Measurements from ENCODE around the gene LRRC42.

LRRC42 gene, protein sequence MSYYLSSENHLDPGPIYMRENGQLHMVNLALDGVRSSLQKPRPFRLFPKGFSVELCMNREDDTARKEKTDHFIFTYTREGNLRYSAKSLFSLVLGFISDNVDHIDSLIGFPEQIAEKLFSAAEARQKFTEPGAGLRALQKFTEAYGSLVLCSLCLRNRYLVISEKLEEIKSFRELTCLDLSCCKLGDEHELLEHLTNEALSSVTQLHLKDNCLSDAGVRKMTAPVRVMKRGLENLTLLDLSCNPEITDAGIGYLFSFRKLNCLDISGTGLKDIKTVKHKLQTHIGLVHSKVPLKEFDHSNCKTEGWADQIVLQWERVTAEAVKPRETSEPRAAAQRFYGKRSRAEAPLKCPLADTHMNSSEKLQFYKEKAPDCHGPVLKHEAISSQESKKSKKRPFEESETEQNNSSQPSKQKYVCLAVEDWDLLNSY

DNA sequence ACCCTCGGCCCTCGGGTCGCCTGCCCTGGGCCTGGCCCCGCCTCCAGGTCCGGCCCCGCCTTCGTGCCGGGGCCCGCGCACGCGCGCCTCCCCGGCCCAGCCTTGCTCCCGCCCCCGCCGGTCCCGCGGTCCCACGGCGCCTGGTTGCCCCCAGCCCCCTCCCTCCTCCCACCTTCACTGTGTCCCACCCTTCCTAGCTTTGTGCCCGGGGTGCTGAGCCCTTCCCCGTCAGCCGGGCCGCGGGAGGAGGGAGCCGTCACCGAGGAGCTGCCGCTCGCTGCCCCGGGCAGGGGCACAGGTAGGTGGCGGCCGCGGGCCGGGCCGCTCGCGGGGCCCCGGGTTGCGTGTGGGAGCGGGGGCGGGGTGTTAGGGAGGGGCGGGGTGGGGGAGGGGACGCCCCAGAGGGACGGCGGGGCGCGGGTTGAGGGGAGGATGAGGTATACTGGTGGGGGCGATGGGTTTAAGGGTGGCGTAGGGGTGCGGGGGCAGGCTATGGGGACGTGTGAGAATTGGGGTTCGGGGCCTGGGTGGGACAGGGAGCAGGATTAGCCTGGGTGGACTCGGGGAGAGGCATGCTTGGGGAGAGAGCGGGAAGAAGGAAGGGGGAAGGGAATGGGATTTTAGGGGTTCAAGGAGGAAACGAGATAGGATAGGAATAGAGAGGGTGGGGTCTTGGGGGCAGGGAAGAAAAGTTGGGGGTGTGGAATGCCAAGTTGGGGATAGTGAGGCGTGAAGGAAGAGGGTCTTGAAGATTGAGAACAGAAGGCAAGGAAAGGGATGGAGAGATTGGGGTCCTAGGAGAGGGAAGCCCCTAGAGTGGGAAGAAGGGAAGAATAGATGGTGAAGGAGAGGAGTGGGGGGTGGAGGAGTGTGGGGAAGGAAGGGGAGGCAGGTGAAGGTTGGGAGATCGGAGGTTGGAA lies at the start of gene LRRC42:
TSS of gene LRRC42 (plus strand) at position 99 of the 920 bp plus-strand sequence. CDS start 5,650 bp downstream, outside the sequence.
- no peak for DNase-seq (ENCODE audit: low read depth)

DNA sequence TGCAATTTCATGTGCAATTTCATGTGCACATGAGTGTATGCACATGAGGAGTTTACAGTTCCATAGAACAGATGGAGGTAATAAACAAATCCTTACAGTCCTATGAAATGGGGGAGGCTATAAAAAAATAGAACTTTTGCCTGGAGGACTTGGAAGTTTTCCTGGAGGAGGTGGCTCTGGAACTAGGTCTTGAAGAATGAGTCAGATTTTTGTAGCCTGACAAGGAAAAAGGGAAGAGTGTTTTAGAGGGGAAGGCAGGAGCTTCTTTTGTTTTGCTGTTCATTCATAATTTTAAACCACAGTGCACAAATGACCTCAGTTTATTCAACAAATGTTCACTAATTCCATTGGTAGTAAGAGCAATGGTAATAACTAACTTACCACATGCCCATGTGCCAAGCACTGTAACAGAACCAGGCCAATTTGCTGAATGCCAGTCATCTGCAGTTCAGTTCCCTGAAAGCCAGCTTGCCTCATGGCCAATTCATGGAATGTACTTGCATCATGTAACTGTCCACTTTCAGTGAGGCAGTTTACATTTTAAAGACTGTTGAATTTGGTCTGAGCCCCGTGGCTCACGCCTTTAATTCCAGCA lies 49.4 kb upstream of the LRRC42 start:
- no peak for DNase-seq (ENCODE audit: low read depth)

GRCh38 chr1:53899206-53899628 lies 46.9 kb upstream of the LRRC42 start:
- no peak for DNase-seq (ENCODE audit: low read depth)

DNA sequence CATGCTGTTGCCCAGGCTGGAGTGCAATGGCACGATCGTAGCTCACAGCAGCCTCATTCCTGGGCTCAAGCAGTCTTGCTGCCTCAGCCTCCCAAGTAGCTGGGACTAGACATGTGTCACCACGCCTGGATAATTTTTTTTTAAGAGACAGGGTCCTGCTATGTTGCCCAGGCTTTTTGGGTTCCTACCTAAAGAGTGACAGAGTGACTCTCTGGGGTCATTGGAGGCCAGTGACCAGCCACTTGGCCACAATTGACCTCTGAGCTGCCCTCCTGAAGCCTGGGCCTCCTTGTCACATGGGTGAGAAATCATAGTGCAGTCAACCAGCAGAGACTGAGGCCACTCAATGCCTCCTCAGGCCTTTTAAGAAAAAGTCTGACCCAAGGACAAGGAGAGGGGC lies 46.4 kb upstream of the LRRC42 start:
- no peak for DNase-seq (ENCODE audit: low read depth)

DNA sequence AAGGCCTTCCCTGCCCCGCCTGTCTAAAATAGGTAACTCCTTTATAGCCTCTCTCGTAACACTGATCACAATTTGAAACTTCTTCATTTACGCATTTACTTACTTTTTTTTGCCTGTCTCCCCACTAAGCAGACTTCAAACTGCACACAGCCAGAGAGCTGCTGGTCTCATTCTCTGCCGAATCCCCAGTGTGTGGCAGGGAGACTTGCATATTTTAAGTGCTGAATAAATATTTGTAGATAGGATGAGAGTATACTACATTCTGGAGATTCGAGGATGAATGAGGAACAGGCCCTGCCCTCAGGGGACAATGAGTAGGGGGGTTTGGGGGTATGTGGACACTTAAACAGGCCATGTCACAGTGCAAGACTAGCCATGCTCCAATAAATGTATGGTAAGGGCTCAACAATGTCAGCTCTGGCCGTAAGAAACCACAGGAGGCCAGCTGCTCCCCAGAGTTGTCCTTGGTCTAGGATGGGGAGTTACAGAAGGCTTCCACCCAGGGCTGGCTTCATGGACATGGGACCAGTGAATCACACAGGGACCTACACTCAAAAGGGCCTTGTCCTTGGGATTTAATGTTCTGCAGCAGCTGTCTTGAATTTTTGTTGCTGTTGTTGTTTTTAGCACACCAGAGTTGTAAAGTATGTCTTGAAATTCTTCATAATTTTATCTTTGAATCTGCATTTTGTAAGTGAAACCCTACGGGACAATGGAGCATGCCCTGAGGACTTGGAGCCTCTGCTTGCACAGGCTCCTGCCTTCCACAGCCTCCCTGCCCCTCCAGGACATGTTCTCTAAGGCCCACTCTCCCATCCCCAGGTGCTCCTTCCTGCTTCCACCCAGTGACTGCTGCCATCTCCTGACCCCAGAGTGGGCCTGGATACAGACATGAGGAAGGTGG lies 43.7 kb upstream of the LRRC42 start:
- DNase-seq (ENCODE audit: low read depth) = no peak

DNA sequence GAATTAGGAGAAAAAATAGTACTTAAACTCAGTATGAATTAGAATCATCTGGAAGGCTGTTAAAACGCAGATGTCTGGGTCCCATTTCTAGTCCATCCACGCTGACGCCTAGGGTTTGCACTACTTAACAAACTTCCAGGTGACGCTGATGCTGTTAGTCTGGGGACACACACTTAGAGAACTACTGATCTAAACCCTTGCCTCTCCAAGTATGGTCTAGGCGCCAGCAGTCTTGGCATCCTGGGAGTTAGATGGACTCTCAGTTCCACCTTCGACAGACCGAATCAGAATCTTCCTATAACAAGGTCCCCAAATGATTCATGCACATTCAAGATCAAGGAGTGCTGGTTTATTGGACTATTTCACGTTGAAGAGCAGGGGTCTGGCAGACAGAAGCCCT lies 40.6 kb upstream of the LRRC42 start:
- no peak for DNase-seq (ENCODE audit: low read depth)

GRCh38 chr1:53906121-53906520 lies 40.0 kb upstream of the LRRC42 start:
- DNase-seq (ENCODE audit: low read depth) = no peak

GRCh38 chr1:53909946-53910345 lies 36.2 kb upstream of the LRRC42 start:
- DNase-seq (ENCODE audit: low read depth) = no peak

DNA sequence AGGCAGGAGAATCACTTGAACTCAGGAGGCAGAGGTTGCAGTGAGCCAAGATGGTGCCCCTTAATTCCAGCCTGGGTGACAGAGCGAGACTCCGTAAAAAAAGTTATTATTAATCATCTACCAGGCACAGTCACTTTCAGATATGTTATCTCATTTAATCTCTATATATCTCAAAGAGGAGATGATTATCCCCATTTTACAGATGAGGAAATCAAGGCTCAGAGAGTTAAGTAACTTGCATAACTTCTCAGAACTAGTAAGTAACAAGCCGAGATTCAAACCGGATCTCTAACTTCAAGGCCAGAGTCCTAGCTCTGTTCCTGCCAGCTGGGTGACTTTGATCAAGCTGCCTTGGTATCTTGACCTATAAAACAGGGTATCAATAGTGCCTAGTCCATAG lies 34.7 kb upstream of the LRRC42 start:
- DNase-seq (ENCODE audit: low read depth) = no peak

DNA sequence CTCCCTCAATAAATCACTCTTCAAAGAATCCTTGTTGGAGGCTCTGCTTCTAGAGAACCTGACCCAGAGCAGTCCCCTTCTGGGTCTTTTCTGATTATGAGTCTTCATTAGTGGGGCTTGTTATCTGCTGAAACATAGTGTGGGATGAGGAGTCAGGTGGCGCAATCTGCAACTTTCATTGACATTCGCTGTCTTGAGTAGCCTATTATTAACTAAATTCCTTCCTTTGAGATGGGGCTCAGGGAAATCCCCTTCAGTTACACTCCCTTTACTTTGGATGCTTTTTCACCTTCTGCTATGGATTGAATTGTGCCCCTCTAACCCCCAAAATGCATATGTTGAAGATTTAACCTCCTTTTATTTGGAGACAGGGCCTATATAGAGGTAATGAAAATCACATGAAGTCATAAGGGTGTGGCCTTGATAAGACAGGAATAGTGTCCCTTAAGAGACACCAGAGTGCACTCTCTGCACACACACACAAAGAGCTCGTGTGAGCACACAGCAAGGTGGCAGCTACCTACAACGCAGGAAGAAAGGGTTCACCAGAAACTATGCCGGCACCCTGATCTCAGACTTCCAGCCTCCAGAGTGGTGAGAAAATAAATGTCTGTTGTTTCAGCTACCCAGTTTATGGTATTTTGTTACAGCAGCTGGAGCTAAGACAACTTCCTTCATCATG lies 32.7 kb upstream of the LRRC42 start:
- no peak for DNase-seq (ENCODE audit: low read depth)

GRCh38 chr1:53918343-53918742 lies 27.8 kb upstream of the LRRC42 start:
- DNase-seq (ENCODE audit: low read depth) = no peak

- no peak for DNase-seq (ENCODE audit: low read depth)
These were observed 26.5 kb upstream of the LRRC42 start for GRCh38 chr1:53919675-53920066.

- DNase-seq (ENCODE audit: low read depth) = no peak
These were observed 18.7 kb upstream of the LRRC42 start for GRCh38 chr1:53927376-53927881.

GRCh38 chr1:53929246-53929960 lies 16.7 kb upstream of the LRRC42 start:
- DNase-seq (ENCODE audit: low read depth) = no peak

DNA sequence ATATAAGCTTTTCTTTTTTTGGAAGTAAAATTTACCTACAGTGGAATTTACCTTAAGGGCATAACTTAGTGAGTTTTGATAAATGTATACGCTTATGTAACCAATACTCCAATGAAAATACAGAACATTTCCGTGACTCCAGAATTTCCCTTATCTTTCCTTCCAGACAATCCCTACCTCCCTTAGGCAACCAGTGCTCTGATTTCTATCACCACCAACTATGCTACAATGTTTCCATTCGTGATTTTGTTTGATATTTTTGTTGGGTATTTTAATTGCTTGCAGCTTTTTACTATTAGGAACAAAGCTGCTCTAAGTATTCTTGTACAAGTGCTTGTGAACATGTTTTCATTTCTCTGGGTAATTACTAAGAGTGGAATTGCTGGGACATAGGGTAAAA lies 15.2 kb upstream of the LRRC42 start:
- no peak for DNase-seq (ENCODE audit: low read depth)

DNA sequence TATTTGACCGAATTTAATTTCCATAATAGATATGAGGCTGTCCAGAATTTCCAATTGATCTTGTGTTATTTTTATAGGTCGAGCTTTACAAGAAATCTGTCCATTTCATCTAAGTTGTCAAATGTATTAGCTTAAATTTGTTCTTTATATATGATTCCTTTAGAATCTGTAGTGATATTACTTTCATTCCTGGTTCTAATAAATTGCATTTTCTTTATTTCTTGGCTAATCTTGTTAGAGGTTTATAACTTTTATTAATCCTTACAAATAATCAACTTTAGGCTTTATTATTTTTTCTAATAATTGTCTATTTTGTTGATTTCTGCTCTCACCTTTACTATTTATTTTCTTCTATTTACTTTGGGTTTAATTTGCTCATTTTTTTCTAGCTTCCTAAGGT lies 14.6 kb upstream of the LRRC42 start:
- DNase-seq (ENCODE audit: low read depth) = no peak

DNA sequence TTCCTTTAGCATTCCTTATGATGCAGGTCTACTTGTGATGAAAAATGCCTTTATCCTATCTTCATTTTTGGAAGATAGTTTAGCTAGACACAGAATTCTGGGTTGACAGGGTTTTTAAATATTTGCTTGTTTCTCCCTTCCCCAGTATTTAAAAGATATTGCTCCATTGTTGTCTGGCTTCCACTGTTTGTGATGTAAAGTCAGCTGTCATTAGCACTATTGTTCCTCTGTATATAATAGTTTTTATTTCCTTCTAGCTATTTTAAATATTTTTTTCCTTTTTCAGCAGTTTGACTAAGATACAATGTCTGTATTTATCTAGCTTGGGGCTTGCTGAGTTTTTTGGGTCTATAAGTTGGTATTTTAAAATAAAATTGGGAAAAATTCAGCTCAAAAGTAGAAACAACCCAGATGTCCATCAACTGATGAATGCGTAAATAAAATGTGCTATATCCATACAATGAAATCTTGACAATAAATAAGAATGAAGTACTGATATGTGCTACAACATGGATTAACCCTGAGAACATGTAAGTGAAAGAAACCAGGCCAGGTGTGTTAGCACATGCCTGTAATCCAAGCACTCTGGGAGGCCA lies 11.9 kb upstream of the LRRC42 start:
- no peak for DNase-seq (ENCODE audit: low read depth)

GRCh38 chr1:53936430-53936829 lies 9.7 kb upstream of the LRRC42 start:
- DNase-seq (ENCODE audit: low read depth) = no peak

DNA sequence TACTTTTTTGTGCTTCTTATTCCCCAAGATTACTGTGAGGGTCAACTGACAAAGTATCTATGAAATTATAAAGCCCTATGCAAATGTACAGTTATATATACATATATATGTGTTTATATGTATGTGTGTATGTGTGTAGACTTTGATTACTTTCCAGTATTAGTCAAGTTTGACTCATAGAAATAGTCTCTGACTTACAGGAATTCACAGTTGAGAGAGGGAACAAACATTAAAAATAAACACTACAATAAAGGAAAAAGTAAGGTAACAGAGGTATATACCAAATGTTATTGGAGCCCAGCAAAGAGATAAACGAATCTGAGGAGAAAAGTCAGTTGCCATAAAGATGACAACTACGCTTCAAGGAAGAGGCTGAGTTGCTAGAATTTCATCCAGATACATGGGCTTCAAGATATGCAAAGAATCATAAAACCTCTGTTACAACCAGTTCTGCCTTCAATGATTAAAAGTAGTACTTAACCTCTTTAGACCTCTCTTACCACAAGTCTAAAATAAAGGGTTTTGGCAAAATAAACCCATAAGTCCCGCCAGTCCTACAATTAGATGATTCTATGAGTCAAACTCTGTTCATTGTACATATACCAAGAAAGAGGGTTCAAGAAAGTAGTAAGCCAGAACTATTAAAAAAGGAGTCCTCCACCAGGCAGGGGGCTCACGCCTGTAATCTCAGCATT lies 7.9 kb upstream of the LRRC42 start:
- DNase-seq (ENCODE audit: low read depth) = no peak
